A549 treated with GW870086 at 1 μM for 4 hours (cell line): ENCODE results near the gene TNN. TPM values are rescaled to one million over a fixed set of nuclear protein-coding genes. Genes with fewer than 3 reads are reported as not detected.

Experiments used
- total RNA-seq: library from RNA; stranded (reverse); fragments of 200-300 nt; extraction: Qiagen RNA extraction; gene quantifications from 5 replicates; pipeline ENCODE4 v1.2.3, GENCODE V29; 2022; ENCODE audit warnings: low read depth

The TNN gene
- total RNA-seq, result not detected in 5 replicates

GRCh38 chr1:175067362-175068106, at the start of gene TNN:
Gene TNN, plus strand, starts transcription at chr1:175067833. Its CDS starts 9,586 bp downstream, at chr1:175077419.

GRCh38 chr1:175023043-175023921, 44.4 kb upstream of the TNN start, which contains the start of gene MRPS14:
Gene MRPS14, minus strand, starts transcription at chr1:175023425. Its CDS starts 17 bp downstream, at chr1:175023408.

GRCh38 chr1:175192630-175193526, 125.2 kb downstream of the TNN start, which contains the start of gene KIAA0040:
Gene KIAA0040, minus strand, starts transcription at chr1:175192776. Its CDS starts 31,763 bp downstream, at chr1:175161013.

Other genes starting within 250 kb of the TNN start
- 161 to 194 TPM (median 170 TPM) in 5 replicates for gene CACYBP, start 67.9 kb upstream of the TNN start, total RNA-seq
- gene MRPS14, start 44.4 kb upstream of the TNN start, total RNA-seq, result 17.3 to 26.5 TPM (median 26.1 TPM) in 5 replicates
- 0.73 to 0.97 TPM (median 0.78 TPM) in 5 replicates for gene KIAA0040, start 124.9 kb downstream of the TNN start, total RNA-seq